ENCODE measurements around the gene ZBTB8OS.
A peak's percentile ranks its signal among the peaks of the same experiment; 100 is the strongest.
"Not testable (repeated sequence)": the region's sequence is repeated elsewhere in the genome, so short reads cannot be mapped to it uniquely, and the experiment has no call there.

Gene ZBTB8OS

DNA sequence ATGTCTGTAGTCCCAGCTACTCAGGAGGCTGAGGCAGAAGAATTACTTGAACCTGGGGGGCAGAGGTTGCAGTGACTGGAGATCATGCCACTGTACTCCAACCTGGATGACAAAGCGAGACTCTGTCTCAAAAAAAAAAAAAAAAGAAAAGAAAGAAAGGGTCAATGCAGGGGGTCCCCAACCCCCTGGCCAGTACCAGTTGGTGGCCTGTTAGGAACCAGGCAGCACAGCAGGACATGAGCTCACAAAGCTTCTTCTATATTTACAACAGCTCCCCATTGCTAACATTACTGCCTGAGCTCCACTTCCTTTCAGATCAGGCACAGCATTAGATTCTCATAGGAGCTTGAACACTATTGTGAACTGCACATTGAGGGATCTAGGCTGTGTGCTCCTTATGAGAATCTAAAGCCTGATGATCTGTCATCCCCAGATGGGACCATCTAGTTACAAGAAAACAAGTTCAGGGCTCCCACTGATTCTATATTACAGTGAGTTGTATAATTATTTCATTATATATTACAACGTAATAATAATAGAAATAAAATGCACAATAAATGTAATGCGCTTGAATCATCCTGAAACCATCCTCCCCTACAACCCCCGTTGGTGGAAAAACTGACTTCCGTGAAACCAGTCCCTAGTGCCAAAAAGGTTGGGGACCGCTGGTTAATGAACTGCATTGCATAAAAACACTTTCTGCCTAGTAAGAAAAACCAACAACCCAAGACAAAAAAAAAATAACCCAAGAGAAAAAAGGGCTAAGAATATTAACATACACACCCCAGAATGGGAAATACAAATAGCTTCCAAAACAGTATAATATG is 2.8 kb downstream of the ZBTB8OS start:
- peak; percentile 37 for DNase-seq

DNA sequence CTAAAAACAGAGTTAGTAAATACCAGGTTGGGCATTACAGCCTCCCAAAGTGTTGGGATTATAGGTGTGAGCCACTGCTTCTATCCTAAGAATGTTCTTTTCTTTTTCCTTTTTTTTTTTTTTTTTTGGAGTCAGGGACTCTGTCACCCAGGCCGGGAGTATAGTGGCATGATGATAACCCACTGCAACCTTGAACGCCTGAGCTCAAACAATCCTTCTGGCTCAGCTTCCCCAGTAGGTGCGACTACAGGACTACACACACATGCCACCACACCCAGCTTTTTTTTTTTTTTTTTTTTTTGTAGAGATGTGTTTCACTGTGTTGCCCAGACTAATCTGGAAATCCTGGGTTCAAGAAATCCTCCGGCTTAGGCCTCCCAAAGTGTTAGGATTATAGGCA is 5.9 kb downstream of the ZBTB8OS start:
- no peak for DNase-seq

DNA sequence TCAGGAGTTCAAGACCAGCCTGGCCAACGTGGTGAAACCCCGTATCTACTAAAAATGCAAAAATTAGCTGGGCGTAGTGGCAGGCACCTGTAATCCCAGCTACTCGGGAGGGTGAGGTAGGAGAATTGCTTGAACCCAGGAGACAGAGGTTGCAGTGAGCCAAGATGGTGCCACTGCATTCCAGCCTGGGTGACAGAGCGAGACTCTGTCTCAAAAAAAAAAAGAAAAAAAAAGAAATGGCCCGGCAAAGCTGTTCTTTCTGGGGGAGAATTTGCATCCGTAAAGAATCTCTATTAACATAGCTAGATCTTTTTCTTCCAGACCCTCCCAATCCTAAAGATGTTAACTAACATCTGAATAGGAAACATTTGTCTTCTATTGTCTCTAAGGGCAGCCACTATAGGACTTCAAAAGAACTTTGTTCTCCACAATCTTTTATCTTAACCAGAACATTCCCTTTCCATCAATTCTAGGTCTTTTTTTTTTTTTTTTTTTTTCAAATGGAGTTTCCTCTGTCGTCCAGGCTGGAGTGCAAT is 8.0 kb downstream of the ZBTB8OS start:
- DNase-seq, result not testable (repeated sequence)

DNA sequence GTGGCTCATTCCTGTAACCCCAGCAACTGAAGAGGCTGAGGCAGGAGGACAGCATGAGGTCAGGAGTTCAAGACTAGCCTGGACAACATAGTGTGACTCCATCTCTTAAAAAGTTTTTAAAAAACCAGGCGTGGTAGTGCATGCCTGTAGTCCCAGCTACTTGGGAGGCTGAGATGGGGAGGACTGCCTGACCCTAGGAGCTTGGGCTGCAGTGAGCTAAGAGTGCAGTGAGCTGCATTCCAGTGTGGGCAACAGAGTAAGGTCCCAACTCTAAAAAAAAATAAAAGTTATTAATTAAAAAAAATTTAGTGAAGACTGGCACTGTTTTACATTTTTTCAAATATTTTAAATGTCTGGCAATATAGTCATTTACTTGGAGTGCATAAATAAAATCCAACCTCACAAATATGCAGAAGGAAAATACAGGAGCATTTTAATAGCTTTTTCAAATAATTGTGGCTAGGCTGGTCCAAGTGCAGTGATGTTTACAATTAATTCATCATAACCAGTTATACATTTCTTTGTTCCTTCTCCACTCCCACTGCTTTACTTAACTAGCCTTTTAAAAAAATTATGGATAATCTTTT is 10.8 kb downstream of the ZBTB8OS start:
- no peak for DNase-seq

DNA sequence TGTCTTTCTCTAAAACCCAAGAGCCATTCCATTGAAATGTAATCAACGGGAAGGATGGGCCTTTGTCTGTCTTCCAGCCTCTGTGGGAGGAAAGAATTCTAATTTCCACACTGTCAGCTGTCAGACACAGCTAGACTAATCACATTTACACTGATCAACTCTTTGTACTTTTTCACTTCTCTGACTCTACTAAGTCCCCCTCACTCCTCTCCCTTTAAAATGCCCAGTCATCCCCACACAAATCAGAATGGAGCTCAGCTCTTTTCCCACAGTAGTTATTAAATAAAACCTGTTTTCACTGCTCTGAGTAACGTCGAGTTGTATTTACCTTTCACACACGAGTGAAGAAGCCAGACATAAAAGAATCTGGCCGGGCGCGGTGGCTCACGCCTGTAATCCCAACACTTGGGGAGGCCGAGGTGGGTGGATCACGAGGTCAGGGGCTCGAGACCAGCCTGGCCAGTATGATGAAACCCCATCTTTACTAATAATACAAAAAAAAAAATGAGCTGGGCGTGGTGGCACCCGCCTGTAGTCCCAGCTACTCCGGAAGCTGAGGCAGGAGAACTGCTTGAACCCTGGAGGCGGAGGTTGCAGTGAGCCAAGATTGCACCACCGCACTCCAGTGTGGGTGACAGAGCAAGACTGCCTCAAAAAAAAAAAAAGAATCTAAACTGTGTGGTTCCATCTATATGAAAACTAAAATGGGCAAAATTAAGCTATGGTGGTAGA is 13.3 kb downstream of the ZBTB8OS start:
- DNase-seq, result no peak

DNA sequence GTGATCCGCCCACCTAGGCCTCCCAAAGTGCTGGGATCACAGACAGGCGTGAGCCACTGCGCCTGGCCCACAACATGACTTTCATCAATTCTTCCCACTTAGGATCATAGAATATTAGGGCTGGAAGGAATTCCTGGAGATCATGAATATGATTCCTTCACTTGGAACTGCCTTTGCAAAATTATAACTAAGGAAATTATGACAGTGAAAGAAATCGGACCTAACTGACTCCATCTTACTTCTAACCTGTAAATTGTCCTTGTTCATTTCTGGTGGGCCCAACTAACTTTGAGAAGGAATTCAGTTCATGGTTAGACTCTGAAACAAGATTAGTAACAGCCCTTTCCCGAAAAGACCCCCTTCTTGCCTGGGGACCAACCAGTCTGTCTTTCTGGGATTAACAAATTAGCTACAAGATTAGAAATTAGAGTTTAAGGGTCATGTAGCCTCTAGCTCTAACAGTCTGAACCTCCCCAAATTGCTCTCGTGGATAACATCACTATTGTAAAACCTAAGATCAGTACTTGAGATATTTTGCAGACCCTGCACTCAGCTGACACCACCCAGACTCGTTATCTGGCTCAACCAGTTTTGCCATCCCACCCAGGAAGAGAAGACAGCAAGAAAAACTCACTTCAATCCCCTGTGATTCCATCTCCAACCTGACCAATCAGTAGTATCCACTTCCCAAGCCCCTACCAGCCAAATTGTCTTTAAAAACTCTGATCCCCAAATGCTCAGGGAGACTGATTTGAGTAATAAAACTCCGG is 14.7 kb downstream of the ZBTB8OS start:
- no peak for DNase-seq

DNA sequence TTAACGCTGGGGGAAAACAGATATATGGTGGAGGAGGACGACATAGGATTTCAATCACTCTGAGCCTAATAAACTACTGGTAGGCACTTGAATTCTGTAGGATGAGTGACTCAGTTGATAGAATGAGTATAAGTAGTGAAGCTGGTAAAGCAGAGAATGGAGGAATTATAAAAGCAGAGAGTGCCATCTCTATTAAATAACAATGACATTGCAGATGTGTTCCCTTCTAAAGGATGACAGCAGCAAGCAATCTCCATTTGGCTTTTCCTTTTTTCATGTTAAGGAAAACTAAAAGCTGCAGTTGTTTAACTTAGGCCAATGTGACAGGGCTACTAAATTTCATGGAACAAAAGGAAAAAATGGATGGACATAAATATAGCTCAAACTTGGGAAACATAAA is 17.5 kb downstream of the ZBTB8OS start:
- no peak for DNase-seq

DNA sequence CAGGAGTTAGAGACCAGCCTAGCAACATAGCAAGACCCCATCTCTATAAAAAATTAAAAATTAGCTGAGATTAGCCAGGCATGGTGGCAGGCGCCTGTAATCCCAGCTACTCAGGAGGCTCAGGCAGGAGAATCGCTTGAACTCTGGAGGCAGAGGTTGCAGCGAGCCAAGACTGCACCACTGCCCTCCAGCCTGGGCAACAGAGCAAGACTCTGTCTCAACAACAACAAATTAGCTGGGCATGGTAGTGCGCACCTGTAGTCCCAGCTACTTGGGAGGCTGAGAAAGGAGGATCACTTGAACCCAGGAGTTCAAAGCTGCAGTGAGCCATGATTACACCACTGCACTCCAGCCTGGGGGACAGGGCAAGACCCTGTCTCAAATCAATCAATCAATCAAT is 20.2 kb downstream of the ZBTB8OS start:
- not testable (repeated sequence) for DNase-seq

DNA sequence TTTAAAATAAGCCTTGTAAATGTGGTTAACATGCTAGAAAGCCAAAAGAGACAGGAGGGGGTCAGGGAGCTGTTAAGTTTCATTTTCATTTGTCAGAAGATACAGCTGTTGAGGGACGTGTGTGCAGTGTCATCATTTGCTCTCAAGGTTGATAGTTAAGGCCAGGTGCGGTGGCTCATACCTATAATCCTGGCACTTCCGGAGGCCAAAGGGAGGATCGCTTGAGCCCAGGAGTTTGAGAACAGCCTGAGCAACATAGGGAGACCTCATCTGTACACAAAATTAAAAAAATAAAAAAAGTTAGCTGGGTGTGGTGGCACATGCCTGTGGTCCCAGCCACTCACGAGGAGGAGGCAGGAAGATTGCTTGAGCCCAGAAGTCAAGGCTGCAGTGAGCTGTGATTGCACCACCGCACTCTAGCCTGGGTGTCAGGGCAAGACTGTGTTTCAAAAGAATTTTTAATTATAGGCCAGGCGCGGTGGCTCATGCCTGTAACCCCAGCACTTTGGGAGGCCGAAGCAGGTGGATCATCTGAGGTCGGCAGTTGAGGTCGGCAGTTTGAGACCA is 22.7 kb downstream of the ZBTB8OS start:
- no peak for DNase-seq

DNA sequence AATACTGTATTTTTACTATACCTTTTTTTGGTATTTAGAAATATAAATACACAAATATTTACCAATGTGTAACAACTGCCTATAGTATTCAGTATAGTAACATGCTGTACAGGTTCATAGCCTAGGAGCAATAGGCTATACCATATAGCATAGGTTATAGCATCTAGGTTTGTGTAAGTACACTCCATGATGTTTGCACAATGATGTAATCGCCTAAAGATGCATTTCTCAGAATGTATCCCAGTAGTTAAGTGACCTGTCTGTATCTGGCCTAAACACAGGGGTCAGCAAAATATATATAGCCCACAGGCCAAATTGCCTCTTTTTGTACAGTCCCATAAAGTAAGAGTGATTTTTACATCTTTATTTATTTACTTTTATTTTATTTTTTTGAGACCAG is 24.2 kb downstream of the ZBTB8OS start:
- no peak for DNase-seq

DNA sequence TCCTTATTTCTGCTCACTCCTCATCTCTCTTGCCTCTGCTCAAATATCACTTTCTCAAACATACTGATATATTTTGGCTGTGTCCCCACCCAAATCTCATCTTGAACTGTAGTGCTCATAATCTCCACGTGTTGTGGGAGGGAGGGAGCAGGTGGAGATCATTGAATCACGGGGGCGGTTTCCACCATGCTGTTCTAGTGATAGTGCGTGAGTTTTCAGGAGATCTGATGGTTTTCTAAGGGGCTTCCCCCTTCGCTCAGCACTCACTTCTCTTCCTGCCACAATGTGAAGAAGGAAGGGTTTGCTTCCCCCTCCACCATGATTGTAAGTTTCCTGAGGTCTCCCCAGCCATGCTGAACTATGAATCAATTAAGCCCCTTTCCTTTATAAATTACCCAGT is 26.6 kb downstream of the ZBTB8OS start:
- DNase-seq, result peak; percentile 63

DNA sequence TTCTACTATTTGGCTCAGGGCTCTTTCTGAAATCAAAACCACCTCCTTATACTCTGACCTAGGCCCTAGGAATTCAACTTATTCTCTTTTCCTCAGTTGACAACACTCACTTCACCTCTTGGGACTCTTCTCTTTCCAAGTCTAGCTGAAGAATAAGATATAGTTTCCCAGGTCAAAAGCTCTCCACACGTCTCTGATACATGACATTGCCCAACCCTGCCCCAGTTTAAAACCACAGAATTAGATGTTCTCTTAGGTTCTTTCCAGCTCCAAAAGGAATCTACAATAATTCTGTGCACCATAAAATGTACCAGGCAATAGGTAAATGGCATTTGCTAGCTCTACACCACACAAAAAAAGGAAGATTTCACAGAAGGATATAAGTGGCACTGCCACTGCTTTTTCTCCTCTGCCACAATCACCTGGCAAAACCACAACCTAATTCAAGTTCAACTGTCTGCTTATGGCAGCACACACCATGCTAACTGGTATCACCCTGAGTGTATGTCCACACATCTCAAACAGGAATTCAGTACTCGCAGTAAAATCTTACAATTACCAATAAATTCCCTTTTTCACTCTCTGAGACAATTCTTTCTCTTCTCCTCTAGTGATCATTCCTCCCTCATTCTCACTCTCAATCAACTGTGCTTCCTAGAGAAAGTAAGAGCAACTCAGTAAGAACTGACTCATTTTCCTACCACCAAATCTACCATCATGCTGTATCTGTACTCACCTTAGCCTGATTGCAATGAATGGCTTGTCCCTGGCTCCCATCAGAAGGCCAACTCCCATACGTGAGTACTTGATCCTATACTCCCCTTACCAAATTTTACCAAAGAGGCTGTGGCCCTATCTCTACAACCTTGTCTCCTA is 27.3 kb downstream of the ZBTB8OS start:
- peak; percentile 43 for DNase-seq

DNA sequence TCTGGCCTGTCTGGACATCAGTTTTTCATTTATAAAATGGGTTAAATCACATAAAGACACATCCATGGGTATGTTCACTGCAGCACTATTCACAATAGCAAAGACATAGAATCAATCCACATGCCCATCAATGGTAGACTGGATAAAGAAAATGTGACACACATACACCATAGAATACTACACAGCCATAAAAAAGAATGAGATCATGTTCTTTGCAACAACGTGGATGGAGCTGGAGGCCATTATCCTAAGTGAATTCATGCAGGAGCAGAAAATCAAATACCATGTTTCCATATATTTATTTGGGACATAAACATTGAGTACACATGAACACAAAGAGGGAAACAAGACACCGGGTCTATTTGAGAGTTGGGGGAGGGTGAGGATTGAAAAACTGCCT is 28.1 kb downstream of the ZBTB8OS start:
- DNase-seq, result no peak

DNA sequence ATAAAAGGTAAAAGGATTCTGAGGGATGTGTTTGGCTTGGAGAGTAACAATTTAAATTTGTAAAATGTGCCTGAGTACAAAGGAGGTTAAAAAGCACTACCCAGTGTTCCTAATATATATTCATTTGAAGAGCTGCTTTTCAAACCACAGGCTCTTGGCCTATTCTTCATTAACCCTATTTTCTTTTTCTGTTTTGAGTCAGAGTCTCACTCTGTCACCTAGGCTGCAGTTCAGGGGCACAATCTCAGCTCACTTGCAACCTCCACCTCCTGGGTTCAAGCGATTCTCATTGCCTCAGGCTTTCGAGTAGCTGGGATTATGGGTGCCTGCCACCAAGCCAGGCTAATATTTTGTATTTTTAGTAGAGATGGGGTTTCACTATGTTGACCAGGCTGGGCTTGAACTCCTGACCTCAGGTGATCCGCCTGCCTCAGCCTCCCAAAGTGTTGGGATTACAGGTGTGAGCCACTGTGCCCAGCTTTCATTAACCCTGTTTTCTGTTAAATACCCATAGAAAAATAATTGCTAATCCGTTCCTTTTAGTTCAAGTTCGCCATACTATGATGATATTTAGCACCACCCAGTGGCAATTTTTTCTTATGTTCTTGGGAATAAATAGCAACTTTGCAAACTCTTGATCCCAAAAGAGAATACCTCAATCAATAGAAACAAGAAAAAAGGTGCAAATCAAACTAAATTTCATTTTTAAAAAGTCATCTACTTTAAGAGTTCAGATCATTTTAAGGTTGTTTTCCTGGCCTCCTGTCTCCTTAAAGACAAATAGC is 30.5 kb downstream of the ZBTB8OS start:
- no peak for DNase-seq

DNA sequence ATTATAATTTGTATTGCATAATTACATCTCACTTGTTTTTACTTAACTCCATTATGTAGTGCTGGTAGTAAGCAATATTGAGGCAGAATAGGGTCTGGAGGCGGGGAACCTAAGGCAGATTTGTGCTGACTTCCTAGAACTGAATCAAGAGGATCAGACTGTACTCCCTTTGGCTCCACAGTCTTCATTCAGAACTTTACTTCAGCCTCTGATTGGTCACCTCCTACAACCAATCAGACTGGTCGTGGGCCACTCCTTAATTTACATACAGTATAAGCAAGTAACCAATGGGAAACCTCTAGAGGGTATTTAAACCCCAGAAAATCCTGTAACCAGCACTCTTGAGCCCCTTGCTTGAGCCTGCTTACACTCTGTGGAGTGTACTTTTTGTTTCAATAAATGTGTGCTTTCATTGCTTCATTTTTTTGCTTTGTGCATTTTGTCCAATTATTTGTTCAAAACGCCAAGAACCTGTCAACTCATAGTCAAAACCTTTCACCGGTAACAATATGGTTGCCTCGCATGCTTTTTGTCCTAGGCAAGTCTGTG is 31.6 kb downstream of the ZBTB8OS start:
- no peak for DNase-seq

DNA sequence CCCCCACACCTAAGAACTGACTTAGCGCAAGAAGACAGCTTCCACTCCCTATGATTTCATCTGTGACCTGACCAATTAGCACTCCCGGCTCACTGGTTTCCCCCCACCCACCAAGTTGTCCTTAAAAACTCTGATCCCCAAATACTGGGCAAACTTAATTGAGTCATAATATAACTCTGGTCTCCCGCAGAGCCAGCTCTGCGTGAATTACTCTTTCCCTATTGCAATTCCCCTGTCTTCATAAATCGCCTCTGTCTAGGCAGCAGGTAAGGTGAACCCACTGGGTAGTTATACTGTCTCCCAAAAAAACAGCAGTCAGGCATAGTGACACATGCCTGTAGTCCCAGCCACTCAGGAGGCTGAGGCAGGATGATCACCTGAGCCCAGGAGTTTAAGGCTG is 36.9 kb downstream of the ZBTB8OS start:
- DNase-seq, result no peak

DNA sequence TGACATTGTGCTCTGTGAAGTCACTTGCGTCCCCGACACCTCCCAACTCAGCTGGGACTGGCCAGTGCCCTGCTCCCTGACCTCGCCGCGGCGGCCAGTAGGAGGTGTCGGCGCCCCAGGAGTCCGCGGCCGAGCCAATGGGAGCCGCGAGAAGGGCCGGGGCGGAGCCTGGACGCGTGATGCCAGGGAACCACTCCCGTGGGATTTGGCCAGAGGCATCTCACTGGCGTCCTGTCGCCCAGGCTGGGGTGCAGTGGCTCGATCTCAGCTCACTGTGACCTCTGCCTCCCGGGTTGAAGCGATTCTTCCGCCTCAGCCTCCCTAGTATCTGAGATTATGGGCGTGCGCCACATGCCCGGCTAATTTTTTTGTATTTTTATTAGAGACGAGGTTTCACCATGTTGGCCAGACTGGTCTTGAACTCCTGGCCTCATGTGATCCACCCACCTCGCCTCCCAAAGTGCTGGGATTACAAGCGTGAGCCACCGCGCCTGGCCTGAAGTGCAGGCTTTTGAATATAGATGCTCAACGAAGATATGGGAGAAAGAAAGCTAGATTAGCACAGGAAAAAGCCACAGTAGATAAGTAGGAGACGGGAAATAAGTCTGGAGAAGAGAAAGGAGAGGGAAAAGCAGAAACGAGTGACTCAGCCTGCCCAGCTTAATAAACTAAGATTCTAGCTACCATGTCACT is 38.0 kb downstream of the ZBTB8OS start:
- peak; percentile 74 for DNase-seq

DNA sequence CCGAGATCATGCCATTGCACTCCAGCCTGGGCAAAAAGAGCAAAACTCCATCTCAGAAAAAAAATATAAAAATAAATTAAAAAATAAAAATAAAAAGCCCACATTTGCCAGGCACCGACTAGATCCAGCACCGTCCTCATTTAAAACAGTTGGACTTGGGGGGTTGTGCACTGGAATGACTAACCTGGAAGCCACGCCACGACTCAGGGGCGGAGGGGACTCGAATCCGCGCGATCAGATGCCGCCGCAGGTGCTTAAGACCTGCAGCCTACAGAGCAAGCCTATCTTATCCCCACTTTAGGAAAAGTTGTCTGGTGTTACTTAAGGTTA is 38.5 kb downstream of the ZBTB8OS start:
- no peak for DNase-seq

DNA sequence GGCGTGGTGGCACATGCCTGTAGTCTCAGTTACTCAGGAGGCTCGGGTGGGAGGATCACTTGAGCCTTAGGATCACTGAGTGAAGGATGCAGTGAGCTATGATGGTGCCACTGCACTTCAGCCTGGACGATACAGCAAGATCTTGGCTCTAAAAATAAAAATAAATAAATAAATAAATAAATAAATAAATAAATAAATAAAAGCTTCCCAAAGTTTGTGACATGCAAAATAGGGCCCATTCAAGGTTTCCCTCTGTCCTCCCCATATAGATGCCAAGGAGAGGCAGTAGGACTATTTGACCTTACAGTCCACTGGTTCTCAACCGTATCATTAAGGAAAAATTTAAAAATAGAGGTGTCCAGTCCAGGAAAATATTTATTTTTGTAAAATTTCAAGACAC is 41.2 kb downstream of the ZBTB8OS start:
- DNase-seq, result no peak

All from stimulated activated CD8-positive, alpha-beta memory T cell treated with anti-CD3 and anti-CD28 coated beads, Interleukin-4, amount 100 ng/mL, for 48 hours (primary cell).